ENCODE measurements around the gene ITPRID2. TPM values are rescaled to one million over a fixed set of nuclear protein-coding genes. Genes with fewer than 3 reads are reported as not detected.

The ITPRID2 gene
- total and polyA plus RNA-seq, 2 of the 13 experiments (the other 11 are each of a cell fraction or from before 2014, with no cell fraction given): 44.8 to 62.3 TPM

DNA sequence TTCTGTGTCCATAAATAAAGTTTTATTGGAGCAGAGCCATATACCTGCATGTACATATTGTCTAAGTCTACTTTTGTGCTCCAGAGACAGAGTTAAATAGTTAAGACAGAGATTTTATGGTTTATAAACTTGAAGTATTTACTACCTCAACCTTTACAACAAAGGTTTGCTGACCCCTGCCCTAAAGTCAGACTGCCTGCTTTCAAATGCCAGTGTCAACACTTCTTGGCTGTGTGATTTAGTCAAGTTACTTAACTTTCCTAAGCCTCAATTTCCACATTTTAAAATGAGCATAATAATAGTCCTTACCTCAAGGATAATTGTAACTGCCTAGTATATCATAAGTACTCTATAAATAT lies 44.4 kb upstream of the ITPRID2 start:
- no peak for ATAC-seq
- no TSS peak for BruUV-seq (replicated peaks)
- no peak overlapping the region for H3K9ac ChIP-seq (ENCODE audit: insufficient read depth, low read depth, low read length)

More for the DNA sequence above, 44.4 kb upstream of the ITPRID2 start:
- no peak for FAIRE-seq
- no peak for DNase-seq (ENCODE audit: low spot score)
- intact Hi-C loops (cut with micrococcal nuclease; ENCODE audit: unreplicated experiment): no loop called here
- no peaks in the 10 kb centered on the region for H3K79me2 ChIP-seq (ENCODE audit: insufficient read depth, low read length)
- in situ Hi-C loops (cut with HindIII; ENCODE audit: extremely low pct_ligation_motif_present, low pct_unique_long_range_greater_than_20kb): no loop called here
- no peaks in the 10 kb centered on the region for H3K9me3 ChIP-seq (ENCODE audit: low read length)
- H4K20me1 ChIP-seq (ENCODE audit: insufficient read depth, low read length): no peaks in the 10 kb centered on the region
- H2AFZ ChIP-seq (ENCODE audit: low read length): no peak overlapping the region
- H3K4me3 ChIP-seq (replicated peaks in 1 of 3; ENCODE audit: insufficient read depth in 1 of 3, low read depth in 2 of 3, low read length in 3 of 3): no peak overlapping the region
- H3K4me2 ChIP-seq (ENCODE audit: low read depth, low read length): no peak overlapping the region
- H3K36me3 ChIP-seq (replicated peaks in 1 of 2; ENCODE audit: control insufficient read depth in 1 of 2, insufficient read depth in 2 of 2, low read length in 2 of 2): no peaks in the 10 kb centered on the region
- H3K4me1 ChIP-seq (ENCODE audit: insufficient read depth, low read length): 0 out of 2 replicates have a peak, but pooled peaks cover 3% of the 10 kb centered on the region
- POLR2A ChIA-PET: no interaction called here
- TF ChIP-seq ZIK1 (CRISPR knock-in tag; IDR thresholded peaks at IDR 0.05; ENCODE audit: borderline replicate concordance, low read depth) (no peak), ZNF274 (CRISPR knock-in tag; IDR thresholded peaks at IDR 0.05) (no peak), ZNF232 (CRISPR knock-in tag; IDR thresholded peaks at IDR 0.05; ENCODE audit: borderline replicate concordance) (no peak), AGO2 (optimal IDR thresholded peaks at IDR 0.05; ENCODE audit: low read depth, low read length) (no peak), NCOA2 (CRISPR knock-in tag; IDR thresholded peaks at IDR 0.05) (no peak), HNRNPLL (IDR thresholded peaks at IDR 0.05; ENCODE audit: low read depth, low read length, poor library complexity, severe bottlenecking) (no peak), ZSCAN31 (CRISPR knock-in tag; IDR thresholded peaks at IDR 0.05; ENCODE audit: low read depth) (no peak), ZNF543 (CRISPR knock-in tag; IDR thresholded peaks at IDR 0.05) (no peak), SETDB1 (CRISPR knock-in tag; IDR thresholded peaks at IDR 0.05; ENCODE audit: borderline replicate concordance) (no peak)
- TF ChIP-seq, protein P1, sequence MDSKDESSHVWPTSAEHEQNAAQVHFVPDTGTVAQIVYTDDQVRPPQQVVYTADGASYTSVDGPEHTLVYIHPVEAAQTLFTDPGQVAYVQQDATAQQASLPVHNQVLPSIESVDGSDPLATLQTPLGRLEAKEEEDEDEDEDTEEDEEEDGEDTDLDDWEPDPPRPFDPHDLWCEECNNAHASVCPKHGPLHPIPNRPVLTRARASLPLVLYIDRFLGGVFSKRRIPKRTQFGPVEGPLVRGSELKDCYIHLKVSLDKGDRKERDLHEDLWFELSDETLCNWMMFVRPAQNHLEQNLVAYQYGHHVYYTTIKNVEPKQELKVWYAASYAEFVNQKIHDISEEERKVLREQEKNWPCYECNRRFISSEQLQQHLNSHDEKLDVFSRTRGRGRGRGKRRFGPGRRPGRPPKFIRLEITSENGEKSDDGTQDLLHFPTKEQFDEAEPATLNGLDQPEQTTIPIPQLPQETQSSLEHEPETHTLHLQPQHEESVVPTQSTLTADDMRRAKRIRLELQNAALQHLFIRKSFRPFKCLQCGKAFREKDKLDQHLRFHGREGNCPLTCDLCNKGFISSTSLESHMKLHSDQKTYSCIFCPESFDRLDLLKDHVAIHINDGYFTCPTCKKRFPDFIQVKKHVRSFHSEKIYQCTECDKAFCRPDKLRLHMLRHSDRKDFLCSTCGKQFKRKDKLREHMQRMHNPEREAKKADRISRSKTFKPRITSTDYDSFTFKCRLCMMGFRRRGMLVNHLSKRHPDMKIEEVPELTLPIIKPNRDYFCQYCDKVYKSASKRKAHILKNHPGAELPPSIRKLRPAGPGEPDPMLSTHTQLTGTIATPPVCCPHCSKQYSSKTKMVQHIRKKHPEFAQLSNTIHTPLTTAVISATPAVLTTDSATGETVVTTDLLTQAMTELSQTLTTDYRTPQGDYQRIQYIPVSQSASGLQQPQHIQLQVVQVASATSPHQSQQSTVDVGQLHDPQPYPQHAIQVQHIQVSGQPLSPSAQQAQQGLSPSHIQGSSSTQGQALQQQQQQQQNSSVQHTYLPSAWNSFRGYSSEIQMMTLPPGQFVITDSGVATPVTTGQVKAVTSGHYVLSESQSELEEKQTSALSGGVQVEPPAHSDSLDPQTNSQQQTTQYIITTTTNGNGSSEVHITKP (CRISPR knock-in tag; IDR thresholded peaks at IDR 0.05; ENCODE audit: low read depth): no peak
- TF ChIP-seq, protein P2, sequence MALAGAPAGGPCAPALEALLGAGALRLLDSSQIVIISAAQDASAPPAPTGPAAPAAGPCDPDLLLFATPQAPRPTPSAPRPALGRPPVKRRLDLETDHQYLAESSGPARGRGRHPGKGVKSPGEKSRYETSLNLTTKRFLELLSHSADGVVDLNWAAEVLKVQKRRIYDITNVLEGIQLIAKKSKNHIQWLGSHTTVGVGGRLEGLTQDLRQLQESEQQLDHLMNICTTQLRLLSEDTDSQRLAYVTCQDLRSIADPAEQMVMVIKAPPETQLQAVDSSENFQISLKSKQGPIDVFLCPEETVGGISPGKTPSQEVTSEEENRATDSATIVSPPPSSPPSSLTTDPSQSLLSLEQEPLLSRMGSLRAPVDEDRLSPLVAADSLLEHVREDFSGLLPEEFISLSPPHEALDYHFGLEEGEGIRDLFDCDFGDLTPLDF (CRISPR knock-in tag; IDR thresholded peaks at IDR 0.05): no peak
- TF ChIP-seq, protein P3, sequence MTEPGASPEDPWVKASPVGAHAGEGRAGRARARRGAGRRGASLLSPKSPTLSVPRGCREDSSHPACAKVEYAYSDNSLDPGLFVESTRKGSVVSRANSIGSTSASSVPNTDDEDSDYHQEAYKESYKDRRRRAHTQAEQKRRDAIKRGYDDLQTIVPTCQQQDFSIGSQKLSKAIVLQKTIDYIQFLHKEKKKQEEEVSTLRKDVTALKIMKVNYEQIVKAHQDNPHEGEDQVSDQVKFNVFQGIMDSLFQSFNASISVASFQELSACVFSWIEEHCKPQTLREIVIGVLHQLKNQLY (CRISPR knock-in tag; IDR thresholded peaks at IDR 0.05): no peak
- H3K27me3 ChIP-seq (ENCODE audit: control insufficient read depth in 1 of 2, insufficient read depth in 2 of 2, low read length in 2 of 2): no peaks in the 10 kb centered on the region
- H3K27ac ChIP-seq (ENCODE audit: extremely low read length, insufficient read depth, low read length): no peak overlapping the region
- CTCF ChIA-PET (ENCODE audit: low intra/inter-chr PET ratio, low total read pairs): no interaction called here
